A549 (cell line): ENCODE measurements around the gene MROH2B. TPM values are rescaled to one million over a fixed set of nuclear protein-coding genes. Genes with fewer than 3 reads are reported as not detected.

ENCODE experiments used
- ATAC-seq, 2 experiments: fragments of 200-7000 bp in 1 of 2; fragments of >200 bp in 1 of 2; cut with Nextera tagmentation in 1 of 2; cut with Tn5 transposase in 1 of 2; 3 replicates each; pipeline versions ENCODE4 v1.8.0 to v1.9.1; 2018 to 2020; ENCODE audit warnings: mild to moderate bottlenecking in 1 of 2, moderate library complexity in 1 of 2
- CTCF ChIA-PET: fragments of 300-600 bp; sonication (Branson Sonifier 250); formaldehyde crosslinking; extraction: SDS; loops from one replicate; lab custom pipeline; 2021; ENCODE audit warnings: antibody characterized with exemption, inconsistent platforms; lab: Yijun Ruan, JAX
- POLR2A ChIA-PET: fragments of 350-600 bp; formaldehyde crosslinking; extraction: SDS; loops from one replicate; lab custom pipeline; 2021; ENCODE audit warnings: antibody characterized with exemption, inconsistent platforms; lab: Yijun Ruan, JAX
- DNase-seq, 2 experiments: peaks; one replicate each; pipeline versions ENCODE4 v3.0.0 to v3.0.0-alpha.2; 2011 to 2016; ENCODE audit warnings: low read depth in 1 of 2, low spot score in 1 of 2
- FAIRE-seq: peaks from 2 replicates; lab custom pipeline; 2011; peaks lifted over from hg19 to GRCh38; lab: Jason Lieb, UNC
- H3K27ac ChIP-seq, 2 experiments: fragments of >200 bp; sonication (Bioruptor Twin); formaldehyde crosslinking; 3 replicates each; pipeline ENCODE4 v1.5.1; 2016 to 2017
- H3K4me1 ChIP-seq: fragments of >200 bp; sonication (Bioruptor Twin); formaldehyde crosslinking; 3 replicates; pipeline ENCODE4 v1.6.1; 2016
- H3K4me2 ChIP-seq: fragments of >200 bp; sonication (Bioruptor Twin); formaldehyde crosslinking; 3 replicates; pipeline ENCODE4 v1.6.1; 2016
- H3K4me3 ChIP-seq: fragments of >200 bp; sonication (Bioruptor Twin); formaldehyde crosslinking; 3 replicates; pipeline ENCODE4 v1.5.1; 2016
- H3K9me3 ChIP-seq: fragments of >200 bp; sonication (Bioruptor Twin); formaldehyde crosslinking; 3 replicates; pipeline ENCODE4 v1.6.1; 2016
- ATOH8 ChIP-seq: fragments of 250-450 bp; sonication (Bioruptor Pico); IDR thresholded peaks from 2 replicates; pipeline ENCODE4 v1.5.0; 2020; ENCODE audit warnings: low read depth, mild to moderate bottlenecking, moderate library complexity
- CBX8 ChIP-seq: fragments of 200-600 bp; sonication (generic); IDR thresholded peaks from 2 replicates; pipeline ENCODE4 v1.6.1; 2016
- CHD2 ChIP-seq: fragments of 150-350 bp; IDR thresholded peaks from 2 replicates; pipeline ENCODE4 v1.6.1; 2014; ENCODE audit warnings: low read length; ENCODE audit not compliant: partially characterized antibody
- E2F6 ChIP-seq: IDR thresholded peaks from 2 replicates; pipeline ENCODE4 v1.6.1; 2012; ENCODE audit warnings: low read depth, borderline replicate concordance
- EHF ChIP-seq: fragments of 250-450 bp; sonication (Bioruptor Pico); IDR thresholded peaks from 2 replicates; pipeline ENCODE4 v1.5.0; 2020; ENCODE audit warnings: mild to moderate bottlenecking
- ELK1 ChIP-seq: fragments of 150-350 bp; IDR thresholded peaks from 2 replicates; pipeline ENCODE4 v1.6.1; 2014; ENCODE audit warnings: low read depth, mild to moderate bottlenecking, low read length
- ESRRA ChIP-seq: fragments of 150-350 bp; IDR thresholded peaks from 2 replicates; pipeline ENCODE4 v1.6.1; 2014; ENCODE audit warnings: mild to moderate bottlenecking, low read length, borderline replicate concordance
- FOSL2 ChIP-seq, 2 experiments: fragments of 450-650 bp in 1 of 2; fragments of >200 bp in 1 of 2; sonication (Bioruptor Twin) in 1 of 2; formaldehyde crosslinking; IDR thresholded peaks; 2 replicates each; pipeline versions ENCODE4 v1.5.0 to v1.6.1; 2016 to 2020; ENCODE audit warnings: mild to moderate bottlenecking in 1 of 2, moderate library complexity in 1 of 2
- FOXS1 ChIP-seq: fragments of 250-450 bp; sonication (Bioruptor Pico); IDR thresholded peaks from 2 replicates; pipeline ENCODE4 v1.5.0; 2020; ENCODE audit warnings: mild to moderate bottlenecking, moderate library complexity
- GATA3 ChIP-seq: IDR thresholded peaks from 2 replicates; pipeline ENCODE4 v1.6.1; 2012; ENCODE audit warnings: borderline replicate concordance
- HES2 ChIP-seq: fragments of >200 bp; sonication (Bioruptor Twin); formaldehyde crosslinking; IDR thresholded peaks from 2 replicates; pipeline ENCODE4 v1.6.1; 2016
- HEYL ChIP-seq: fragments of 250-450 bp; sonication (Bioruptor Pico); IDR thresholded peaks from 2 replicates; pipeline ENCODE4 v1.8.0; 2021; ENCODE audit warnings: mild to moderate bottlenecking, moderate library complexity
- HOXA7 ChIP-seq: fragments of 250-450 bp; sonication (Bioruptor Pico); IDR thresholded peaks from 2 replicates; pipeline ENCODE4 v1.5.0; 2020; ENCODE audit warnings: mild to moderate bottlenecking, moderate library complexity
- HOXB13 ChIP-seq: fragments of 250-450 bp; sonication (Bioruptor Pico); IDR thresholded peaks from 2 replicates; pipeline ENCODE4 v1.5.0; 2020; ENCODE audit warnings: low read depth, mild to moderate bottlenecking, moderate library complexity
- HOXB5 ChIP-seq: fragments of 250-450 bp; sonication (Bioruptor Pico); IDR thresholded peaks from 2 replicates; pipeline ENCODE4 v1.5.0; 2020; ENCODE audit warnings: mild to moderate bottlenecking, moderate library complexity
- JUN ChIP-seq, 2 experiments: fragments of >200 bp; sonication (Bioruptor Twin); formaldehyde crosslinking; IDR thresholded peaks; 2 replicates in 1 of 2; 3 replicates in 1 of 2; pipeline ENCODE4 v1.6.1; 2016 to 2017
- KDM1A ChIP-seq: fragments of 200-600 bp; sonication (generic); IDR thresholded peaks from 2 replicates; pipeline ENCODE4 v1.6.1; 2016; ENCODE audit warnings: low read depth, mild to moderate bottlenecking
- KDM5A ChIP-seq: fragments of 200-600 bp; sonication (generic); IDR thresholded peaks from 2 replicates; pipeline ENCODE4 v1.6.1; 2016; ENCODE audit warnings: antibody characterized with exemption, mild to moderate bottlenecking
- MAFK ChIP-seq: fragments of 450-650 bp; IDR thresholded peaks from 2 replicates; pipeline ENCODE4 v1.6.1; 2014; ENCODE audit not compliant: partially characterized antibody
- MAX ChIP-seq: IDR thresholded peaks from 2 replicates; pipeline ENCODE4 v1.6.1; 2012
- MAZ ChIP-seq: fragments of 150-350 bp; IDR thresholded peaks from 2 replicates; pipeline ENCODE4 v1.6.1; 2014; ENCODE audit warnings: antibody characterized with exemption, low read depth, low read length, borderline replicate concordance
- MYC ChIP-seq: IDR thresholded peaks from 2 replicates; pipeline ENCODE4 v1.6.1; 2012; ENCODE audit warnings: mild to moderate bottlenecking, inconsistent platforms, low read length, improper control_type of control experiment, borderline replicate concordance
- PBX3 ChIP-seq: IDR thresholded peaks from 2 replicates; pipeline ENCODE4 v1.6.1; 2012
- PHF8 ChIP-seq: fragments of 200-600 bp; sonication (generic); IDR thresholded peaks from 2 replicates; pipeline ENCODE4 v1.6.1; 2016; ENCODE audit warnings: low read depth, mild to moderate bottlenecking, antibody characterized with exemption, moderate library complexity, borderline replicate concordance
- RAD21 ChIP-seq, 2 experiments: fragments of >200 bp in 1 of 2; sonication (Bioruptor Twin) in 1 of 2; formaldehyde crosslinking in 1 of 2; IDR thresholded peaks in 1 of 2; conservative IDR thresholded peaks in 1 of 2; 2 replicates in 1 of 2; 3 replicates in 1 of 2; pipeline ENCODE4 v1.6.1; 2012 to 2018; ENCODE audit warnings: inconsistent platforms in 1 of 2
- RARB ChIP-seq: fragments of 250-450 bp; sonication (Bioruptor Pico); IDR thresholded peaks from 2 replicates; pipeline ENCODE4 v1.8.0; 2021; ENCODE audit warnings: mild to moderate bottlenecking, moderate library complexity
- RNF2 ChIP-seq: fragments of 200-600 bp; sonication (generic); IDR thresholded peaks from 2 replicates; pipeline ENCODE4 v1.6.1; 2016; ENCODE audit warnings: low read depth, mild to moderate bottlenecking, antibody characterized with exemption, moderate library complexity, borderline replicate concordance
- TP53 ChIP-seq: fragments of 250-450 bp; sonication (Bioruptor Pico); IDR thresholded peaks from 2 replicates; pipeline ENCODE4 v1.5.0; 2021; ENCODE audit warnings: mild to moderate bottlenecking, moderate library complexity
- USF2 ChIP-seq: fragments of 450-650 bp; IDR thresholded peaks from 2 replicates; pipeline ENCODE4 v1.6.1; 2014; ENCODE audit warnings: antibody characterized with exemption
- ZNF302 ChIP-seq: fragments of 250-450 bp; sonication (Bioruptor Pico); IDR thresholded peaks from 2 replicates; pipeline ENCODE4 v1.9.0; 2021; ENCODE audit warnings: inconsistent platforms, mild to moderate bottlenecking, moderate library complexity
- WGBS: methylation state at CpG from one replicate; pipeline ENCODE4 v1.1.6; 2017; ENCODE audit errors: missing lambda C conversion rate; 5-methylcytosine and 5-hydroxymethylcytosine counted together
- polyA plus RNA-seq, 4 experiments: library from polyadenylated mRNA; depleted of rRNA in 3 of 4; stranded (reverse); fragments of >200 nt; fragmentation: RNase III in 1 of 4; extraction: RNeasy Plus Mini Kit Qiagen cat#74134 plus additional on column Dnase treatment in 1 of 4; gene quantifications; 2 replicates in 3 of 4; 3 replicates in 1 of 4; pipeline ENCODE4 v1.2.3, GENCODE V29; 2011 to 2017

The MROH2B gene
- polyA plus RNA-seq, 2 of the 4 experiments (the other 2 are of a cell fraction): not detected

- POLR2A ChIA-PET: no interaction called here
- FAIRE-seq: no peak
- no peak overlapping the region for H3K27ac ChIP-seq
- ATAC-seq: no peak
- 25% methylated on average over 4 of the region's 4 CpGs for WGBS
- TF ChIP-seq E2F6: no peak
- no peak for TF ChIP-seq HOXB5 (CRISPR knock-in tag)
- no peak for TF ChIP-seq GATA3
- TF ChIP-seq, all 56 proteins: peak for 0
- DNase-seq: no peak
- Histone ChIP-seq H3K4me1 (no peaks in the 10 kb centered on the region), H3K9me3 (no peaks in the 10 kb centered on the region), H3K4me2 (no peak overlapping the region), H3K4me3 (no peak overlapping the region)
- CTCF ChIA-PET: no interaction called here
These were observed 85.6 kb downstream of the MROH2B start for GRCh38 chr5:40985501-40985900.

- Histone ChIP-seq H3K9me3 (no peaks in the 10 kb centered on the region), H3K4me2 (no peak overlapping the region), H3K4me3 (no peak overlapping the region), H3K4me1 (no peaks in the 10 kb centered on the region), H3K27ac (no peak overlapping the region)
- ATAC-seq (no peak), FAIRE-seq (no peak), DNase-seq (no peak)
- no peak for TF ChIP-seq HOXB13 (CRISPR knock-in tag)
- no peak for TF ChIP-seq FOSL2 (IDR thresholded peaks at IDR 0.05)
- no peak for TF ChIP-seq FOSL2 (CRISPR knock-in tag; IDR thresholded peaks at IDR 0.05)
- TF ChIP-seq FOXS1 (CRISPR knock-in tag): no peak
- no peak for TF ChIP-seq ESRRA
- no peak for TF ChIP-seq EHF (CRISPR knock-in tag)
- TF ChIP-seq CBX8: no peak
- no peak for TF ChIP-seq HES2
- no peak for TF ChIP-seq KDM5A
- no peak for TF ChIP-seq USF2
- TF ChIP-seq MYC: no peak
- no peak for TF ChIP-seq TP53 (CRISPR knock-in tag)
- no peak for TF ChIP-seq ELK1
- 40% methylated on average over 3 of the region's 3 CpGs for WGBS
- CTCF ChIA-PET: no interaction called here
- POLR2A ChIA-PET: no interaction called here
These were observed 86.3 kb downstream of the MROH2B start for GRCh38 chr5:40984884-40985283.

- ATAC-seq: no peak
These were observed 87.4 kb downstream of the MROH2B start for GRCh38 chr5:40983781-40984180.

More at GRCh38 chr5:40983781-40984180, 87.4 kb downstream of the MROH2B start:
- POLR2A ChIA-PET: no interaction called here
- CTCF ChIA-PET: no interaction called here
- H3K27ac ChIP-seq: no peak overlapping the region
- no peak overlapping the region for H3K4me2 ChIP-seq
- no peaks in the 10 kb centered on the region for H3K4me1 ChIP-seq
- FAIRE-seq (no peak), DNase-seq (no peak)
- no peaks in the 10 kb centered on the region for H3K9me3 ChIP-seq
- TF ChIP-seq RNF2: no peak
- TF ChIP-seq MAFK: no peak
- no peak for TF ChIP-seq RARB (CRISPR knock-in tag)
- no peak for TF ChIP-seq HEYL (CRISPR knock-in tag)
- TF ChIP-seq MYC: no peak
- TF ChIP-seq EHF (CRISPR knock-in tag): no peak
- no peak for TF ChIP-seq PBX3
- no peak for TF ChIP-seq HOXA7 (CRISPR knock-in tag)
- TF ChIP-seq HOXB5 (CRISPR knock-in tag): no peak
- no peak for TF ChIP-seq PHF8
- TF ChIP-seq JUN (IDR thresholded peaks at IDR 0.05): no peak
- no peak for TF ChIP-seq KDM1A
- TF ChIP-seq HOXB13 (CRISPR knock-in tag): no peak
- TF ChIP-seq CHD2: no peak
- no peak for TF ChIP-seq ZNF302 (CRISPR knock-in tag)
- no peak for TF ChIP-seq ATOH8 (CRISPR knock-in tag)
- TF ChIP-seq TP53 (CRISPR knock-in tag): no peak
- TF ChIP-seq MAX: no peak
- no peak for TF ChIP-seq RAD21 (conservative IDR thresholded peaks at IDR 0.05 in 1 of 2, IDR thresholded peaks at IDR 0.05 in 1 of 2)
- no peak for TF ChIP-seq MAZ
- 47% methylated on average over 3 of the region's 3 CpGs for WGBS
- H3K4me3 ChIP-seq: no peak overlapping the region
